Testis (tissue), 3 donors: ENCODE data around the gene TMEM74B. TPM values are rescaled to one million over a fixed set of nuclear protein-coding genes. Genes with fewer than 3 reads are reported as not detected.
"Not testable (repeated sequence)": the region's sequence is repeated elsewhere in the genome, so short reads cannot be mapped to it uniquely, and the experiment has no call there.

Source experiments
- DNase-seq: peaks from one replicate; pipeline ENCODE4 v3.0.0-alpha.2; 2019
- H3K27ac ChIP-seq, 2 donors: fragments of 200-600 bp; sonication (generic); one replicate each; pipeline ENCODE4 v1.5.1; 2019
- H3K27me3 ChIP-seq: fragments of 200-600 bp; sonication (generic); one replicate; pipeline ENCODE4 v1.5.1; 2019
- H3K36me3 ChIP-seq: fragments of 200-600 bp; sonication (generic); one replicate; pipeline ENCODE4 v1.5.1; 2017; ENCODE audit warnings: low read depth; ENCODE audit errors: missing control alignments
- H3K4me1 ChIP-seq: fragments of 200-600 bp; sonication (generic); one replicate; pipeline ENCODE4 v1.5.1; 2019
- H3K4me3 ChIP-seq, 2 donors: fragments of 200-600 bp; sonication (generic); one replicate each; pipeline ENCODE4 v1.5.1; 2017 to 2019
- H3K9me3 ChIP-seq: fragments of 200-600 bp; sonication (generic); one replicate; pipeline ENCODE4 v1.5.1; 2017
- CTCF ChIP-seq, 3 experiments: fragments of 450-650 bp in 2 of 3; fragments of 200-600 bp in 1 of 3; sonication (generic) in 1 of 3; IDR thresholded peaks; one replicate each; pipeline ENCODE4 v1.5.1; 2016 to 2019; ENCODE audit warnings: antibody characterized with exemption in 3 of 3, mild to moderate bottlenecking in 2 of 3, moderate library complexity in 1 of 3
- POLR2A ChIP-seq: fragments of 450-650 bp; IDR thresholded peaks from one replicate; pipeline ENCODE4 v1.6.1; 2017; ENCODE audit warnings: antibody characterized with exemption, mild to moderate bottlenecking, moderate library complexity
- WGBS, 2 donors: methylation state at CpG; one replicate each; pipeline ENCODE4 v1.1.5; 2018; 5-methylcytosine and 5-hydroxymethylcytosine counted together
- intact Hi-C: fragments of 100-400 bp; cut with DNase I; formaldehyde crosslinking; loops from one replicate; pipeline ENCODE4 v1.15.1; 2023; ENCODE audit warnings: low total_unique reads
- polyA plus RNA-seq: library from polyadenylated mRNA; stranded (reverse); fragments of 350-450 nt; fragmentation: Illumina TruSeq; extraction: RNeasy Lipid Tissue Mini Kit (QIAGEN cat#74804); gene quantifications from one replicate; pipeline ENCODE4 v1.2.3, GENCODE V29; 2014; ENCODE audit warnings: low read depth, low replicate concordance; ENCODE audit not compliant: insufficient read depth
- total RNA-seq, 2 donors: library from RNA; depleted of rRNA; stranded (reverse); fragments of >200 nt; gene quantifications; one replicate each; pipeline ENCODE4 v1.2.3, GENCODE V29; 2016

The TMEM74B gene
- total and polyA plus RNA-seq, 3 donors from 2014 or later: 3.9 to 6.7 (median 4.8) TPM

- H3K4me1 ChIP-seq: peaks cover 6% of the 10 kb centered on the region
- 3 to 5% methylated on average over 26 to 30 of the region's 30 CpGs for WGBS, 2 donors
- no peak for DNase-seq
- intact Hi-C loops: no loop called here
- H3K36me3 ChIP-seq: no peaks in the 10 kb centered on the region
- TF ChIP-seq POLR2A (no peak), CTCF (IDR thresholded peaks at IDR 0.05) (no peak)
- no peaks in the 10 kb centered on the region for H3K27me3 ChIP-seq
- H3K4me3 ChIP-seq: peak overlapping the region; percentile 37 to 41
- no peaks in the 10 kb centered on the region for H3K9me3 ChIP-seq
- H3K27ac ChIP-seq: no peak overlapping the region
These were observed 40.5 kb upstream of the TMEM74B start for GRCh38 chr20:1225263-1225782.

DNA sequence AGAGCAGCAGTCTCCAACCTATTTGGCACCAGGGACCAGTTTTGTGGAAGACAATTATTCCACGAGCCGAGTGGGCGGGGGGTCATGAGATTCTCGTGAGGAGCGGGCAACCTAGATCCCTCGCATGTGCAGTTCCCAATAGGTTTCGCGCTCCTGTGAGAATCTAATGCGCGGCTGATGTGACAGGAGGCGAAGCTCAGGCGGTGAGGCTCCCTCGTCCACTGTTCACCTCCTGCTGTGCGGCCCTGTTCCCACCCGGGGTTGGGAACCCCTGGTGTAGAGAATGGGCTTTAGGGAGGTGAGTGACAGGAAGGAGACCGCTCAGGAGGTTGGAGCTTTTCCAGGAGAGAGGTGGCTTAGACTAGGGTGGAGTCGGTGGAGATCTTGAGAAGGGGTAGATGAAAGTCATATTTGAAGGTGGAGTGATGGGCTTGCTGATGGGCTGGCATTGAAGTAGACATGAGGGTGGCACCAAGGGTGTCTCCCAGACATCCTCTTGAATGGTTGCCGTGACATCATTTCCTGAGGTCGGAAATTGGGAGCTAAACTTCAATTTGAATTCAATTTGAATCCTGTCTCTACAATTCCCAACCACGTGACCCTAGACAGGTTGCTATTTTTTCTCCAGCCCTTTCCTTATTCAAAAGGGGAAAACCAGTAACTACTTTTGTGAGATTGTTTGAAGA lies 39.6 kb upstream of the TMEM74B start:
- 54 to 78% methylated on average over 18 to 20 of the region's 20 CpGs for WGBS, 2 donors
- Histone ChIP-seq H3K27me3 (no peaks in the 10 kb centered on the region), H3K4me3 (no peak overlapping the region), H3K27ac (no peak overlapping the region), H3K36me3 (no peaks in the 10 kb centered on the region), H3K4me1 (peaks cover 6% of the 10 kb centered on the region), H3K9me3 (no peaks in the 10 kb centered on the region)
- no peak for DNase-seq
- no peak for TF ChIP-seq POLR2A
- no peak for TF ChIP-seq CTCF (IDR thresholded peaks at IDR 0.05)
- intact Hi-C loops: no loop called here

- H3K4me1 ChIP-seq, H3K4me3 ChIP-seq, H3K36me3 ChIP-seq, H3K9me3 ChIP-seq, H3K27me3 ChIP-seq, H3K27ac ChIP-seq, intact Hi-C loops, DNase-seq: not testable (repeated sequence)
- 93% methylated on average over 4 of the region's 4 CpGs for WGBS, 2 donors
These were observed 38.0 kb upstream of the TMEM74B start for GRCh38 chr20:1222750-1223149.

- DNase-seq, H3K4me1 ChIP-seq, H3K36me3 ChIP-seq, H3K4me3 ChIP-seq, H3K27ac ChIP-seq, intact Hi-C loops, H3K9me3 ChIP-seq, H3K27me3 ChIP-seq: not testable (repeated sequence)
- 74 to 76% methylated on average over 18 to 19 of the region's 19 CpGs for WGBS, 2 donors
These were observed 32.0 kb upstream of the TMEM74B start for GRCh38 chr20:1216527-1217427.

- H3K9me3 ChIP-seq: no peaks in the 10 kb centered on the region
- no peak for DNase-seq
- no peaks in the 10 kb centered on the region for H3K36me3 ChIP-seq
- H3K4me3 ChIP-seq: no peak overlapping the region
- TF ChIP-seq POLR2A (no peak), CTCF (IDR thresholded peaks at IDR 0.05) (no peak)
- no peaks in the 10 kb centered on the region for H3K27me3 ChIP-seq
- intact Hi-C loops: no loop called here
- 76 to 84% methylated on average over 11 of the region's 11 CpGs for WGBS, 2 donors
- H3K4me1 ChIP-seq: no peaks in the 10 kb centered on the region
- H3K27ac ChIP-seq: no peak overlapping the region
These were observed 30.8 kb upstream of the TMEM74B start for GRCh38 chr20:1215386-1216170.
